ENCODE data around the gene RBBP7.
A peak's percentile ranks its signal among the peaks of the same experiment; 100 is the strongest.

Gene RBBP7

DNA sequence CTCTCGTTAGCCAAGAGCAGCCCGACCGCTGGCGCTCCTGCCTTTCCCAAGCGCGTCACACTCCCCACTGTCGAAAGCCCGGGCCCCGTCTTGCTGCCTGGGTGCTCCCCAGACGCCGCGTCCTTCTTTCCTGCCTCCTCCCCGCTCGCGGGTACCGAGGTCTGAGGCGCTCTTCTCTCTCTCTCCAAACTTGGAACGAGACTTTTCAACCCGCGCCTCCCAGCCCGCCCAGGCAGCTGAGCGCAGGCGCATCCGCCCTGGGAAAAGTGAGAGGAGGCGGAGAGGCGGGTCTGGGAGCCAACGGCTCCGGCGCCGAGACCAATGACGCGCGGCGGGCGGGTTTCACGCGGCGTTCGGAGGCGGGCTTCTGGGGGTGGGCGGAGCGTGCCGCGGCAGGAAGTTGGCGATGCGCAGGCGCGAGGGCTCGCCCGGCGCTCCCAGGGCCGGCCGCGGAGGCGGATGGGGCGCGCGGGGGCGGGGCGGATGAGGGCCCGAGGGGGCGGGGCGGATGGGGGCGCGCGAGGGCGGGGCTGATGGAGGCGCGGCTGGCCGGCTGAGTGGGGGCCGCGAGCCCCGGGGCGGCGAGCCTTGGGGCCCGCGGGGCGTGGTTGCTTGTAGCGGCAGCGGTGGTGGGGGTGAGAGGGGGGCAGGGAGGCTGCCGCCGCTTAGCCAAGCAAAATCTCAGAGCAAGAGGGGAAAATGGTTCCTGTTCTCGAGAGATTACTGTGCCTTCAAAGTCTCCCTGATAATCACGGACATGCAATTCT lies at the start of gene RBBP7:
TSS of gene RBBP7 (minus strand) at position 268 of the 767 bp plus-strand sequence. CDS start 309 bp downstream, outside the sequence.
- peak; percentile 62 for DNase-seq

- DNase-seq = no peak
These were observed 48.8 kb upstream of the RBBP7 start for GRCh38 chrX:16918979-16919378.

- DNase-seq = no peak
These were observed 47.0 kb upstream of the RBBP7 start for GRCh38 chrX:16917120-16917519.

- DNase-seq = no peak
These were observed 46.4 kb upstream of the RBBP7 start for GRCh38 chrX:16916561-16916960.

- DNase-seq = no peak
These were observed 43.9 kb upstream of the RBBP7 start for GRCh38 chrX:16914058-16914457.

- no peak for DNase-seq
These were observed 40.2 kb upstream of the RBBP7 start for GRCh38 chrX:16910376-16910775.

- DNase-seq = no peak
These were observed 33.3 kb upstream of the RBBP7 start for GRCh38 chrX:16903274-16904022.

DNA sequence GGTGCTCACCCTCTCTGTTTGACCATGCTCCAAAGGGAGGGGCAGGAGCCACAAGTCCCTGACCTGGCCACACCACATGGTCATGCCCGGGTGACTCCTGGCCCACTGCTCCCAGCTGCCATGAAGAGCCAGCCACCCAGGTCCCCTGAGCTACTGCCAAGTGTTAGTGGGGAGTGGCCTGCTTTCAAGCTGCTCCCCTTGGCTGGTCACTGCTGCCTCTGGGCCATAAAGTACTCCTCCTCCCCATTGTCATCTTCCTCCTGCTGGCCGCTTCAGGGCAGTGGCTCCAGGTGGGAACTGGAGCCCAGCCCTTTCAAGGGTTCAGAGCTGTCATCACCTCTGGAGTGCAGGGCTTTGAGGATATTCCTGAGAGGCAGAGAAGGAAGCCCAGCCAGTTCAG lies 27.3 kb upstream of the RBBP7 start:
- no peak for DNase-seq

- DNase-seq = peak; percentile 61
These were observed 22.6 kb upstream of the RBBP7 start for GRCh38 chrX:16892504-16893362.

- no peak for DNase-seq
These were observed 15.5 kb upstream of the RBBP7 start for GRCh38 chrX:16885628-16886027.

- DNase-seq = no peak
These were observed 13.3 kb upstream of the RBBP7 start for GRCh38 chrX:16883487-16883804.

DNA sequence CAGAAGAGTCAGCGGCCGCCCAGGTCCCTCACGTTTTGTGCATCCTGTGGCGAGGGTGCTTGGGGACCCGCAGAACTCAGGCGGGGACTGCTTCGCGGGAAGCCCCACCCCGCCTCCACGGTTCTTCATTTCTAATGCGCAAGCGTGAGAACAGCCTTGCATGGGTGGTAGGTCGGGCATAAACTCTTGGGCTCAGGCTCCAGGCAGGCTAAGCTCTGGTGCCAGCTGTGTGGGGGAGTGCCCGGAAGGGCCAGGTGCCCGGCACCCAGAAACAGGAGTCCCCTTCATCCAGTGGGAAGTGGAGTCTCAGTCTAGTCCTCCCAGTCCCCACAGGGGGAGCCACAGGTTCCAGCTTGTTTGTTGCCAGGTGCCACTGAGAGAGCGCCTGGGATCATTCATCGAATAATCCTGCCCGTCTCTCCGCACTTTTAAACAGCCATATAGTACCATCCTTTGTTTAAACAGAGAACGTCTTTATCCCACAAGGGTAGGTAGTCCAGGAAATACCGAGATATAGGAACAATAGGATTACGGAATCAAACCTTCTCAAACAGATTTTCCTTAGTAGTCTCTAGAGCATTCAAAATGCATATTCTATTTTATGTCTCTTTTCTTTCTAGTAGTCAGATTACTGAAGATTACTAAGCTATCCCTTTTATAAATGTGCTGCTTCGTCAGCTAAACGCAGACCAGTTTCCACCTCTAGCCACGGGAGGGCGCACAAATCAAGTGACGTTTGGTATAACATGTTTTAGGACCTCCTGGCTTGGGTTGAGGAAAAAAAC lies 12.7 kb upstream of the RBBP7 start:
- DNase-seq = peak; percentile 87

- no peak for DNase-seq
These were observed 12.0 kb upstream of the RBBP7 start for GRCh38 chrX:16882169-16882568.

- no peak for DNase-seq
These were observed 6.5 kb upstream of the RBBP7 start for GRCh38 chrX:16876696-16877095.

- DNase-seq = no peak
These were observed 4.4 kb upstream of the RBBP7 start for GRCh38 chrX:16874458-16875095.

DNA sequence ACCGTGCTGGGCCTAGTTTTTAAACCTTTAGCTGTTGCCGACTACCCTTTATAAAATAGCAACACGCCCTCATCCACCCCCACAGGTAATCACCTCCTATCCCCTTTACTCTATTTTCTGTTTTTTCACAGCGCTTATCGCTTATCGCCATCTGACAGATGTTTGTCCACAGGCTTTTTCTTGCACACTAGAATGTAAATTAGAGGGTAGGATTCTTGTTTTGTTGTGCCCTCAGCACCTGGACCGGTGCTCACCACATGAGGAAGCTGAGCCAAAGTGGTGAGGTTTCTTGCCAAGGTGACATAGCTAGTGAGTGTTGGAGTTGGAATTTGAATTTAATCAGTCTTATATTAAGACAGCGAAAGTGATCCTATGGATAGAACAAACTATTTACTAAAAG lies 2.9 kb upstream of the RBBP7 start:
- DNase-seq = no peak

DNA sequence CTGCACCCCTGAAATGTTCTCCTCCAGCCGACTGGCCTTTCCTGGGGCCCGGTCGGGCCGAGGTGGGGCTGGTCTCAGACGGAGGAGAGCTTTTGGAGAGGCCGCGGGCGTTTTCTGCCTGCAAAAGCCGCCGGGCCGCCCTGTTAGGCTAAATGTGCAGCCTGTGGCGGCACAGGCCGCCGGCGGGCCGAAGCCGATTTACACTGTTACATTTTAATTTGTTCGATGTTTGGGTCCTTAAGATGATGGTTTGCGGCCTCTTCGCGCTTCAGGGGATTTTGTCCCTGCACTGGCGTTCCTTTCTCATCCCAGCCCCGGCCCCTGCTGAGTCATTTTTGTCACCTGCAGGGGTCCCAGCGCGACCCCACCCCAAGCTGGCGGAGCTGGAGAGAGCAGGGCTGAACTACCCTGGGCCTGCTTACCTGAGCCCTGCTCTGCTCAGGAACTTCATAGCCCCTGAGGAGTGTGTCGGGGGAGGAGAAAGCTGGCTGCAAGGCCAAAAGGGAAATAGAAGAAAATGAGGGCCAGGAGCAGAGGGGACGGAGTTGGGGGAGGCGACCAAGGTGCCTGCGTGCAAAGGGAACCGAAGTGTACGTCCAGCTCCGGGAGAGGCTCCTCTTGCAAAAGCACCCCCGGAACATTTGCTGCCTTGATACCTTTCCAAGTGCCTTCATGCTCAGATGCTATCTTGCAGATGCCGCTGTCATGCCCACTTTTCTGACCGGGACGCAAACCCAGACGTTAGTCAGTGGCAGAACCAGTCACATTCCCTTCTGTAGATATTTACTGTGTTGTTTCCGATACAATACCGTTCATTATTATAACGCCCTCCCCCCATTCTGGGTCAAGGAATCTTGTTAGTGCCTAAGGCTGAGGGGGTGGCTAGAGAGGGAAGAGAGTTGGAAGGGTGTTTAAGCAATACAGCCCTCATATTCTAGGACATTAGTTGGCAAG lies 977 bp upstream of the RBBP7 start:
- no peak for DNase-seq

GRCh38 chrX:16869393-16870094 lies 618 bp downstream of the RBBP7 start:
- DNase-seq = no peak

DNA sequence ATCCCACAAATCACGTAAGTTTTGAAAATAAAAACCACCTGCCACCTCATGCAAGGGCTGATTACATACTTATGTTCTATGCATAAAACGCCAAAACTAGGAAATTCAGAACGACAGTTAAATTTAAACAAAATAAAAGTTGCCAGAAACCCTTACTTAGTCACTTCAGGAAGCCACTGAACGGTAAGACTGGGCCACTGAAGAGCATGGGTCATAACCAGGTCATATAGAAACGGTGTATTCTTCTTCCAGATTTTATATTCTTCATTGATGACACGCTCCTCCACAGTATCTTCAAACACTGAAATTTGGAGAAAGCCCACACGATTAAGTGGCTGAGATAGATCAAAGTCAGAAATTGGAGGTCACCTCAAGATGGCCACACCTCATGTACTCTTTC lies 1.2 kb downstream of the RBBP7 start:
- no peak for DNase-seq

DNA sequence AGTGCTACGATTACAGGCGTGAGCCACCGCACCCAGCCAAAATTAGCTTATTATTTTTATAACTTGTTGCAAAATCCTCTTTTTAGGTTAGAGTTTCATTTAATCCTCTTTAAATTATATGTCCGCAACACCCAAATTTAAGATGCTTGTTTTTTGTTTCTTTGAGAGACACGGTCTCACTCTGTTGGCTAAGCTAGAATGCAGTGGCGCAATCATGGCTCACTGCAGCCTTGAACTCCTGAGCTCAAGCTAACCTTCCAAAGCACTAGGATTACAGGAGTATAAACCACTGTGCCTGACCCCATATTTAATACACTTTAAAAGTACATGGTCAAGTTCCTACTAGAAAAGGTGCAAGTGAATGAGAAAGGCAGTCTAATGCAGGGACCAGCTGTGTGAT lies 2.2 kb downstream of the RBBP7 start:
- DNase-seq = no peak

Measured in NCI-H524 treated with DMSO at 0.1 percent for 48 hours (cell line).